GM20431 (cell line): Measurements from ENCODE around the gene PLIN3.
"Not testable (repeated sequence)": the region's sequence is repeated elsewhere in the genome, so short reads cannot be mapped to it uniquely, and the experiment has no call there.

ENCODE experiments used
- in situ Hi-C: fragments of 300-500 bp; cut with MseI, MboI; formaldehyde crosslinking; loops from one replicate; pipeline ENCODE4 v1.15.0; 2020; ENCODE audit warnings: low sequenced_read_pairs; ENCODE audit not compliant: unreplicated experiment

PLIN3 gene

DNA sequence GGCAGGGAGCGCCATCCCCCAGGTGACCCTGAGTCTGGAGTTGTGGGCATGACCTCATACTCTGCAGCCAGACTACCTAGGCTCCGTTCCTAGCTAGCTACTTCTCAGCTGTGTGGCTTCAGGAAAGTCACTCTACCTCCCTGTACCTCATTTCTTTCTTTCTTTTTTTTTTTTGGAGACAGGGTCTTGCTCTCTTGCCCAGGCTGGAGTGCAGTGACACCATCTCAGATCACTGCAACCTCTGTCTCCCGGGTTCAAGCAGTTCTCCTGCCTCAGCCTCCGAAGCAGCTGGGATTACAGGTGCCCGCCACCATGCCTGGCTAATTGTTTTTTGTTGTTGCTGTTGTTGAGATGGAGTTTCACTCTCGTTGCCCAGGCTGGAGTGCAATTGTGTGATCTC lies 15.0 kb downstream of the PLIN3 start:
- in situ Hi-C loops: loop anchor here (10.0 kb wide), 1 partner anchor 48 kb away; no protein-coding TSS in a partner anchor

DNA sequence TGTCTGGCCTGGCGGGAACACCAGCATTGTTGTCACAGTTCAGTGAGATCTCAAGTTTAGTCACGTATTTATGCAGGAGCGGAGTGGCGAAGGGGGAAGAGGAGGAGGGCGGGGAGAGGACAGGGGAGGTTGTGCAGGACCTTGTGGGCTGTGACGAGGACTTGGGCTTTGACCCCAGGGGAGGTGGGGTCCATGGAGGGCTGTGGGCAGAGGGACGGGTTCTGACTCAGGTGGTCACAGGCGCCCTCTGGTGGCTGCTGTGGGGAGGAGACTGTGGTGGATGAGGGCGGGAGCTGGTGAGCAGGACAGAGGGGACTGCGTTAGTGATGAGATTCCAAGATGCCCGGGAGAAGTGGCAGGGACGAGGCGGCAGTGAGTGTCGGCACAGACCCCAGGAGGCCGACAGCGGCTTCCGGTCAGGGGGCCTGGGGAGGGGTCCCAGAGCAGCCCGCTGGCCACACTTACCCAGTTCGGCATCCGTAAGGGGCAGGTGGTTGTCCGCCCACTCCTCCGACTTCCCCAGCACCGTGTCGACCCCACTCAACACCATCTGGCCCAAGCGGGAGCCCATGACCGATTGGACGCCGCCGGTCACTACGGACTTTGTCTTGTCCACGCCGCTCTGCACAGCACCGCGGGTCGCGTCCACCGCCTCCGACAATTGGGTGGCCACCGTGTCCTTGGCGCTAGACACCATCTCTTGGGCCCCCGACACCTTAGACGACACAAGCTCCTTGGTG lies 15.7 kb downstream of the PLIN3 start:
- in situ Hi-C loops: loop anchor here (10.0 kb wide), 1 partner anchor 47 kb away; no protein-coding TSS in a partner anchor

GRCh38 chr19:4849019-4849418 lies 18.4 kb downstream of the PLIN3 start:
- in situ Hi-C loops: no loop called here

GRCh38 chr19:4847190-4847973 lies 20.1 kb downstream of the PLIN3 start:
- in situ Hi-C loops: no loop called here

GRCh38 chr19:4845975-4846374 lies 21.5 kb downstream of the PLIN3 start:
- in situ Hi-C loops: not testable (repeated sequence)

DNA sequence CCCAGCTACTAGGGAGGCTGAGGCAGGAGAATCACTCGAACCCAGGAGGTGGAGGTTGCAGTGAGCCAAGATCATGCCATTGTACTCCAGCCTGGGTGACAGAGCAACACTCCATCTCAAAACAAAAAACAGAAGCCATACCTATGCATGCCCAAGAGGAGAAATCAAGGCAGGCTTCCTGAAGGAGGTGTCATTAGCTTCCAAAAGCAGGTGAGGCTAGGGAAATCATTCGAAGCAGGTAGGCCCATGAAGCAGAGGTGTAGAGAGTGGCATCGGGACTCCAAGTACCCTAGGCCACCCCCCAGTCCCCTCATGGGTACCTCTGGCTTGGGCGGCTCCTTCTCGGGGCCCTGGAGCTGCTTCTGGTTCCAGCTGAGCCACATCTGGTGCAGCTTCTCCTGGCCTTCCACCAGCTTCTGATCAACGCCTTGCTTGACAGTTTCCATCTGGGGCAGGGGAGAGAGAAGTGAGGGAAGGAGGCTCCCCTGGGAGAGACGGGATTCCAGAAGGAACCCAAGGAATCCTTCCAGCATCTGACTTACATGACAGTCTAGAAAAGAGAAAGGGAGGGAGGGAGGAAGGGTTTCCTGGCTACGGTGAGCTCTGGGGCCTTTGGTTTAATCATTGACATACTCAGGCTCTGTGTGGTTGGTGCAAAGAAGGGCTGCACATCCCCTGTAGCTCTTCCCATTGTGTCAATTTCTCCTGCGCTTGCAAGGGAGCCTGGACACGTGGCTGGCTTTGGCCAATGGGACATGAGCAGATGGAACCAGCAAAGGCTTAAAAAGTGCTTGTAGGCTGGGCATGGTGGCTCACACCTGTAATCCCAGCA lies 22.9 kb downstream of the PLIN3 start:
- in situ Hi-C loops: no loop called here

DNA sequence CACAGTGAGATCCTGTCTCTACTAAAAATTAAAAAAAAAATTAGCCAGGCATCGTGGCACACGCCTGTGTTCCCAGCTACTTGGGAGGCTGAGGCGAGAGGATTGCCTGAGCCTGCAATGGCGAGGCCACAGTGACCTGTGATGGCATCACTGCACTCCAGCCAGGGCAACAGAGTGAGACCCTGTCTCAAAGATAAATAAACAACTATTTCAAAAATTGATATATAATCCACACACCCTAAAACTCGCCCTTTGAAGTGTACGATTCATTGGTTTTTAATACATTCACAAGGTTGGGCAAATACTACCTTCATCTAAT lies 23.9 kb downstream of the PLIN3 start:
- in situ Hi-C loops: no loop called here

GRCh38 chr19:4839192-4839591 lies 28.3 kb downstream of the PLIN3 start:
- in situ Hi-C loops: no loop called here

GRCh38 chr19:4832776-4833175 lies 34.7 kb downstream of the PLIN3 start:
- in situ Hi-C loops: no loop called here

DNA sequence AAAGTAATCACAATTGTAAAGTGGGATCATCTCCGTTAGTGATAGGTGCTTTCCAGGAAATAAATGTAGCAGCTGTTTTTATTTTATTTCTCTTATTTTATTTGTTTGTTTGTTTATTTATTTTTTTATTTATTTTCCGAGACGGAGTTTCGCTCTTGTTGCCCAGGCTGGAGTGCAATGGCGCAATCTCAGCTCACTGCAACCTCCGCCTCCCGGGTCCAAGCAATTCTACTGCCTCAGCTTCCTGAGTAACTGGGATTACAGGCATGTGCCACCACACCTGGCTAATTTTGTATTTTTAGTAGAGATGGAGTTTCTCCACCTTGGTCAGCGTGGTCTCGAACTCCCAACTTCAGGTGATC lies 35.5 kb downstream of the PLIN3 start:
- in situ Hi-C loops: not testable (repeated sequence)

DNA sequence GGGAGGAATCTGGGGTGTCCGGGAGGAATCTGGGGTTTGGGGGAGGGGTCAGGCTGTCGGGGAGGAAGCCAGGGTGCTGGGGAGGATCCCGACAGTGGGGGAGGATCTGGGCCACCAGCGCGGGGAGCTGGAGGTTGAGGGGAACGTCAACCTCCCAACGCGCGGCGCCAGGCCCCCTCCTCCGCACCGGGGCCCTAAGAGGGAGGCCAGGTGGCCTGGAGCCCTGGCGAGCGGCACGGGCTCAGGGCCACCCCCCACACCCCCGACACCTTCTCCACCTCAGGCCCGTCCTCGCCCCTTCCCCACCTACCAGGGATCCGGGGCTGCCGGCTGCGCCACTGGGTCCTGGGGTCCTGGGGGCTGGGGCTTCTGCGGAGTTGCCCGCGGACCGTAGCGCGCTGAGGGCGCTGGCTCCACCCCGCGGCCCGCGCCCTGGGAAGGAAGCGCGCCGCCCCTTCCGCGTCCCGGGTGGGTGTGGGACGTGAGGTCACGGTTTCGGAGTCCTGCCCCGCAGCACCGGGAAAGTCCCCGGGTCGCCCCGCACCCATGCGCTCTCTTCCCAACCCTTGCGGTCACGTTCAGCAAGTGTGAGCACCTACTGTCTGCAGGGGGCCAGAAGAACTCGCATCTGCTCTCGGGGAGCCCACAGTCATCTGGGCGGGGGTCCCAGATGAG lies 36.0 kb downstream of the PLIN3 start, which contains the start of gene TICAM1:
TICAM1 (minus strand) TSS at position 409 of the 675 bp plus-strand sequence. CDS start 13,335 bp downstream, outside the sequence.
- in situ Hi-C loops: no loop called here

DNA sequence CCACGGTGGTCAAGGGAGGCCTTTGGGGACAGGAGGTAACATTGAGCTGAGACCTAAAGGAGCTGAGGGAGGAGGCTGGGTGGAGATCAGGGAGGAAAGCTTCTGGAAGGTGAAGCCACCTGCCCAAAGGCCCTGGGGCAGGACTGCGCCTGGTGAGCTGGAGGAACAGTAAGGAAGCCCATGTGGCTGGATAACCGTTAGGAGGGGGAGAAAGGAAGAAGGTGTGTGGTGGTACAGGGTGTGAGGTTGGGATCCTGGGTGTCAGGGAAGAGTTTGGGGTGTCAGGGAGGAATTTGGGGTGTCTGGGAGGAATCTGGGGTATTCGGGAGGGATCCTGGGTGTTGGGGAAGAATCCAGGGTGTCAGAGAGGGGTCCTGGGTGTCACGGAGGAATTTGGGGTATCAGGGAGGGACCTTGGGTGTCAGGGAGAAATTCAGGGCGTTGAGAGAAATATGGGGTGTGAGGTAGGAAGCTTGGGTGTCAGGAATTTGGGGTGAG lies 36.6 kb downstream of the PLIN3 start:
- in situ Hi-C loops: no loop called here

DNA sequence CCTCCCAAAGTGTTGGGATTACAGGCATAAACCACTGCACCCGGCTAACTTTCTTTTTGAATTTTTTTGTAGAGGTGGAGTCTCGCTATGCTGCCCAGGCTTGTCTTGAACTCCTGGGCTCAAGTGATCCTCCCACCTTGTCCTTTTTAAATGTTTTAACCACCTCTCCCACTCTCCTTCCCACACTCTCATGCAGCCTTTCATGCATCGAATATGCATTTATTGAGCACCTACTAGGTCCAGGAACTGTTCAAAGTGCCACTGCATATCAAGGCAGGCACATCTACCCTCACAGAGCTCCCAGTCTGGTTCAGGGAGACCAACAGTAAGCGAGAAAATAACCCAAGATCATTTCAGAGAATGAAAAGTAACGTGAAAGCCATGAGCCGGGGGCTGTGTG lies 37.1 kb downstream of the PLIN3 start:
- in situ Hi-C loops: no loop called here

GRCh38 chr19:4829001-4829712 lies 38.3 kb downstream of the PLIN3 start:
- in situ Hi-C loops: no loop called here

- in situ Hi-C loops: no loop called here
These were observed 43.9 kb downstream of the PLIN3 start for GRCh38 chr19:4823577-4823976.

DNA sequence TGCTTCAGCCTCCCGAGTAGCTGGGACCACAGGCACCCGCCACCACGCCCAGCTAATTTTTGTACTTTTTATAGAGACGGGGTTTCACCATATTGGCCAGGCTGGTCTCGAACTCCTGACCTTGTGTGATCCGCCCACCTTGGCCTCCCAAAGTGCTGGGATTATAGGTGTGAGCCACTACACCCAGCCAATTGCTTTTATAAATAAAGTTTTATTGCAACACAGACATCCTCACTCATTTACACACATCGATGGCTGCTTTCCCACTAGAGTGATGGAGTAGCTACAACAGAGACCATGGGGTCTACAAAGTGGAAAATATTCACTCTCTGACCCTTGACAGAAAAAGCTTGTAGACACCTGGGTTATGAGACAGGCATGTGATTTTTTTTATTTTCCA lies 45.1 kb downstream of the PLIN3 start:
- in situ Hi-C loops: not testable (repeated sequence)

- in situ Hi-C loops: no loop called here
These were observed 46.2 kb downstream of the PLIN3 start for GRCh38 chr19:4821265-4821664.

GRCh38 chr19:4817467-4818277 lies 49.8 kb downstream of the PLIN3 start:
- in situ Hi-C loops: no loop called here

DNA sequence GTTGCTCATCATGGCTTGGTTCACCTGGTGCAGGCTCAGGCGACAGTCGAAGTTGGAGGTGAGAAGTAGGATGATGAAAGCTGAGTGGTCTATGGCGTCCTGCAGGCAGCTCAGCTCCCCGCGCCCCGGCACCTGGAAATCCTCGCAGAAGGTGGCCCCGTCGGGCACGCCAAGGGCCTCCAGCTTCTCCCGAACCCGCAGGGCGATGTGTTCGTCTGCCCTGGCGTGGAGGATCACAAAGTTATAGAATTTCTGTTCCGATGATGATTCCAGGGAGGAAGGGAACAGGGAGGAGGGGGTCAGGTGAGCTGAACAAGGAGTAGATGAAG lies 50.6 kb downstream of the PLIN3 start:
- in situ Hi-C loops: no loop called here
